Activated naive CD4-positive, alpha-beta T cell treated with anti-CD3 and anti-CD28 coated beads, Interleukin-2, amount 50 U/mL, for 72 hours (primary cell): ENCODE data around the gene TIMP2. TPM values are rescaled to one million over a fixed set of nuclear protein-coding genes. Genes with fewer than 3 reads are reported as not detected.
"Not testable (repeated sequence)": the region's sequence is repeated elsewhere in the genome, so short reads cannot be mapped to it uniquely, and the experiment has no call there.

Experiments used
- ATAC-seq, 2 donors: fragments of 150-1000 bp; cut with Tn5 transposase; 2 replicates each; pipeline ENCODE4 v1.10.0; 2021; ENCODE audit warnings: mild to moderate bottlenecking in 2 of 2, moderate library complexity in 2 of 2
- DNase-seq, 2 donors: peaks; one replicate each; pipeline ENCODE4 v3.0.0; 2021 to 2022; ENCODE audit warnings: low spot score in 2 of 2
- H3K27ac Mint-ChIP-seq, 2 donors: one replicate each; pipeline ENCODE4 v1.8.0; 2022; ENCODE audit warnings: mild to moderate bottlenecking in 2 of 2, mixed read lengths in 2 of 2
- H3K36me3 Mint-ChIP-seq, 2 donors: one replicate each; pipeline ENCODE4 v1.8.0; 2022; ENCODE audit warnings: mixed read lengths in 2 of 2
- H3K9me3 Mint-ChIP-seq, 2 donors: one replicate each; pipeline ENCODE4 v1.8.0; 2022; ENCODE audit warnings: mixed read lengths in 2 of 2
- total RNA-seq, 2 donors: library from RNA; stranded (reverse); gene quantifications; one replicate each; pipeline ENCODE4 v1.2.3, GENCODE V29; 2022

TIMP2 gene
- total RNA-seq, 2 donors from 2014 or later = 1.1 TPM

DNA sequence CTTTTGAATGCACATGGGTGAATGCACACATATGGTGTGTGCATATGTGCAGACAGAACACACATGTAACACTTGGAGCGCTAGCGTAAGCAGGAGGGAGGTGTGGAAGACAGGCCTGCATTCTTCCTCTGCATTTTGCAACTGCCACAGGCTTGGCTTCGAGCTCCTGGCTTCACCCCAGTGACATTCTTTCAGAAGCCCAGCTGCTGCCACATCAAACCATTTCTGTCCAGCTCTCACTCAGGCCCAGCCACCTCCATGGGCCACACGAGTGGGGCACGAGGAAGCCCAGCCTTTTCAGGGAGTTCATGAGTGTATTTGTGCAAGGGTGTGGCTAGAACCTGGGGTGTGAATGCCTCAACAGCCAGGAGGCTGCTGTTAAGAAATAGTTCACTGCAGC lies 35.7 kb upstream of the TIMP2 start:
- Mint-ChIP-seq H3K36me3 (no peaks in the 10 kb centered on the region), H3K9me3 (no peaks in the 10 kb centered on the region), H3K27ac (no peak overlapping the region)
- ATAC-seq (no peak), DNase-seq (no peak)

DNA sequence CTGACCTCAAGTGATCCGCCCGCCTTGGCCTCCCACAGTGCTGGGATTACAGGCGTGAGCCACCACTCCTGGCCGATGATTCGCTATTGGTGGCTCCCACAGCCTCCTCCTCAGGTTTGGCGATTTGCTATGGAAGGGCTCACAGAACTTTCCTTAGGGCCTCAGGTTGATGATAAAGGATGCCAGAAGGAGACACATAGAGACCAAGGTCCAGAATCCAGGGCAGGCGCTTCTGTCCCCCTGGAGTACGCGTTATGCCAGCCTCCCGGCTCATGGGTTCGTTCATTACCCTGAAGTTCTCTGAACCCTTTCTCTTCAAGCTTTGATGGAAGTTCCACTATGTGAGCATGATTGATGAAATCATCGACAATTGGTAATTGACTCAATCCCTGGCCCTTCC lies 34.6 kb upstream of the TIMP2 start:
- DNase-seq (no peak), ATAC-seq (no peak)
- H3K9me3 Mint-ChIP-seq = no peaks in the 10 kb centered on the region
- H3K27ac Mint-ChIP-seq = peak overlapping the region in 1 of 2 donors; percentile 44
- no peaks in the 10 kb centered on the region for H3K36me3 Mint-ChIP-seq

DNA sequence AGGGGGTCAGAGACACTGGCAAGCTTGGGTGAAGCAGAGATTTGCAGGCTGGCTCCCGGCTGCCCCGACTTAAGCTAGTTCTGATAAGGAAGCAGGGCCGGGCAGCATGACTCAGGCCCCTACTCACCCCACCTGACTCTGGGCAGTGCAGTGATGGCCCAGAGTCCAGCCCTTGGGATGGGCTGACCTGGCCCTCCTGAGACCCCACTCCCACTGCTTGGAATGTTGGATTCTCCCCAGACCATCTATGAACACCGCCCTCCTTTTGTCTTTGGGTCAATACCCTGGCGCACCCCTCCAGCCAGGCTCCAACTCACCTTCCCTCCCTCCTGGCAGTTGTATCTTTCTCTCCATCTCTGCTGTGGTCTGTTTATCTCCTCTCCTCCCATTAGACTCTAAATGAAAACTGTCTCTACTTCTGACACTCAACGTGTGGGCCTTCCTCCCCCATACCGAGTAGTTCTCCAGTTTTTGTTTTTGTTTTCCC lies 33.5 kb upstream of the TIMP2 start:
- H3K36me3 Mint-ChIP-seq = no peaks in the 10 kb centered on the region
- no peak for ATAC-seq
- no peaks in the 10 kb centered on the region for H3K9me3 Mint-ChIP-seq
- no peak for DNase-seq
- H3K27ac Mint-ChIP-seq = peak overlapping the region in 1 of 2 donors; percentile 16

DNA sequence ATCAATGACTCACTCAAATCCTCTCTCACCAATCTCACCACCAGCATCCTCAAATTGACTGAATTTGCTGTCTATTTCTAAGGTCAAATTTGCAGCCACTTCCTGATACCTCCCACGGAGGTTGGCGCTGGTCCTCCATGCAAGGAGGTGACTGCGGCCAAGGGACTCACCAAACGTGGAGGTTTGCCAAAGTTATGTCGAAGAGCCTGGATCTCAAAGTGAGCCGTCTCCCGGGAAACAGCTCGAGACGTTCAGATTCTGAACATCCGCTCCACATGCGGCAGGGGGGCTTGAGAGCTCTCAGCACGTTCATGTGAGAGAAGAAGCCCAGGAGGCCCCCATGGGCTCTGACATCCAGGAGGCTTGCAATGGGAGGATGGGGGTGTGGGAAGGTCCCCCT lies 31.9 kb upstream of the TIMP2 start:
- Mint-ChIP-seq H3K27ac (peak overlapping the region in 1 of 2 donors; percentile 5), H3K36me3 (no peaks in the 10 kb centered on the region), H3K9me3 (no peaks in the 10 kb centered on the region)
- no peak for DNase-seq
- no peak for ATAC-seq

DNA sequence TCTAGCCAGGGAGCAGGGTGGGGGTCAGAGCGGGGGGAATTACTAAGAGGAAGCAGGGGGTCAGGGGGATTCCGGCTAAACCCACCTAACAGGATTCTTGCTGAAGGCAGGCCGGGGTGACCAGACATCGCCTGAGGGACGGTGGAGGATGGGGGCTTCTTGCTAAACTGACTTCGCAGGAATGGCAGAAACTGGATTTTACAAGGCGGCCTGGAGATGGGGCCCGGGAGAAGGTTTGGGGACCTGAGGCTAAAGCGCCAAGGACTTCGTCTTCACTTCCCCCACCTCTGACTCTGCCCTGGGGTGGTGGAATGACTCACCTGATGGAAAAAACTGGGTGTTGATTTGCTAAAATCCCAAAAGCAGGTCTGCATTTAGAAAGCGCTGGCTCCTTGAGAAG lies 31.1 kb upstream of the TIMP2 start:
- no peak overlapping the region for H3K27ac Mint-ChIP-seq
- ATAC-seq = no peak
- no peaks in the 10 kb centered on the region for H3K9me3 Mint-ChIP-seq
- H3K36me3 Mint-ChIP-seq = peaks cover 0 to 3% of the 10 kb centered on the region in 2 donors
- DNase-seq = no peak

DNA sequence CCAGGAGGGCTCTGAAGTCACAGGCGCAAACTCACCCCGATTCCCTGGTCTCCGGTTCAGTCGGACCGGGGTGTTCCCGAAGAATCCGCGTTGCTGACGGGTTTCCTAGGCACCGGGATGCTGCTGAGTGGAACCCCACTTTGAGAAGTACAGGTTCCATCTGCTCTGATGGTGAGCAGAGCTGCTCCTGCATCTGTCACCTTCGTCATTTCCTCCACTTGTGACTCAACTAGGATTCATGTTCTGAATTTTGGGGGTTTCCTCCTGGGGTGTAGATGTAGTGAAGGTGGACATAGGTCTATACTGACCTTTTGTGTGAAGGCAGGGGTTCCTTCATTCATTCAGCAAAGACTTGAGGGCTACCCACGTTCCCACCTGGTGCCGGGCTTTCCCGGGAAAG lies 29.5 kb upstream of the TIMP2 start:
- H3K9me3 Mint-ChIP-seq = peaks cover 4 to 12% of the 10 kb centered on the region in 2 donors
- DNase-seq (no peak), ATAC-seq (peak; percentile 69 to 77)
- peaks cover 9 to 18% of the 10 kb centered on the region in 2 donors for H3K36me3 Mint-ChIP-seq
- no peak overlapping the region for H3K27ac Mint-ChIP-seq

DNA sequence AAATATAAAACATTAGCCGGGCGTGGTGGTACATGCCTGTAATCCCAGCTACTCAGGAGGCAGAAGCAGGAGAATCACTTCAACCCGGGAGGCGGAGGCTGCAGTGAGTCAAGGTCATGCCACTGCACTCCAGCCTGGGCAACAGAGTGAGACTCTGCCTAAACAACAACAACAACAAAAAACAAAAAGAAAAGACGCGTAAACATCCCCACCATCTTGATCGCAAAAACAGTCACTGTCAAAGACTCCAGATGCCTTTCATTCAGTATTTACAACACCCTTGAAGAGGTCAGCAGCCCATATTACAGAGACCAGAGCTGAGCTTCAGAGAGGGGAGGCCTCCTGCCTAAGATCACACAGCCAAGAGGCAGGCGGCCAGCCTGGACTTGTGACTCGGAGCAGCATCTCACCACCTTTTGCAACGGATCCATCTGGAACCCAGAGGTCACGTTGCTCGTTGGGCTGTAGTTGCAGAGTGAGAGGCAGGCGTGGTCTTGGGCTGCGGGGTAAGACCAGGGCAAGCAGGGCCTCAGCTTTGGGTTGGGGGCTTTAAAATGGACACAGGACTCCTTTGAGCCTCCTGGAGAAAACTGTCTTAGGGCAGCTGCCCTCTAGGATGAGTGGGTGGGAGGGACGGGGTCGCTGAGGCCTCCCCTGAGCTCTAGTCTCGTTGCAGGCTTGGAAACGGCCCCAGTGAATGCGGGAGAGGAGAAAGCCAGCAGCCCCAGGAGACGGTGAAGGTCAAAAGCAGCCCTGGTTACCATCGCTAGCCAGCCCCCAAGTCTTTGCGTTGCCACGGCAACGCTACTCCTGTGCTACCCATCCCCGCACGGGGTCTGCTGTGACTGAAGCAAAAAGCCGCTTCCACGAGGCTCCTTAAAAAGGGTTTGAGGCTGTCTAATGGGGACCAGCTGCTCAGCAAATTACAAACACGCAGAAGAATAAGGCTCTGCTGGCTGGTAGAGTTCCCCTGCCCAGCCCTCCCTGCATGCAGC lies 28.5 kb upstream of the TIMP2 start:
- DNase-seq (no peak), ATAC-seq (no peak)
- Mint-ChIP-seq H3K27ac (no peak overlapping the region), H3K9me3 (peaks cover 4 to 12% of the 10 kb centered on the region in 2 donors), H3K36me3 (peaks cover 9 to 18% of the 10 kb centered on the region in 2 donors)

DNA sequence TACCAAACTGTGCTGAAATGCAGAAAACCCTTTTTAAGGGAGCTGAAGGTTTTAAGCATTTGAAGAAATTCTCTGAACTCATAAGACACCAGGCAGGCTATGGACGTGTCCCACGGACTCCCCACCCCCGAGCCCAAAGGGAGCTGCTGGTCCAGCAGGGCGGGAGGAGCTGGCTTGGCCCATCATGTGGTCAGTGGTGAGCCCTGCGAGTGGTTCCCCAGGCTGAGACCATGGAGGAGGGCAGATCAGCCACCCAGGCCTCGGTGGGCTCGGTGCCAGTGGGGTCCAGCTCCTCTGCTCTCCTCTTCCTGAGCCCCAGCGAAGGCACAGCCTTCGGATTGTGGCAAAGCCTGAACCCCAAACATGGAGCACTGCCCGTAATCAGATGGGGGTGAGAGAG lies 27.5 kb upstream of the TIMP2 start:
- ATAC-seq = no peak
- Mint-ChIP-seq H3K27ac (no peak overlapping the region), H3K36me3 (peaks cover 9 to 18% of the 10 kb centered on the region in 2 donors), H3K9me3 (peaks cover 4 to 12% of the 10 kb centered on the region in 2 donors)
- DNase-seq = no peak

DNA sequence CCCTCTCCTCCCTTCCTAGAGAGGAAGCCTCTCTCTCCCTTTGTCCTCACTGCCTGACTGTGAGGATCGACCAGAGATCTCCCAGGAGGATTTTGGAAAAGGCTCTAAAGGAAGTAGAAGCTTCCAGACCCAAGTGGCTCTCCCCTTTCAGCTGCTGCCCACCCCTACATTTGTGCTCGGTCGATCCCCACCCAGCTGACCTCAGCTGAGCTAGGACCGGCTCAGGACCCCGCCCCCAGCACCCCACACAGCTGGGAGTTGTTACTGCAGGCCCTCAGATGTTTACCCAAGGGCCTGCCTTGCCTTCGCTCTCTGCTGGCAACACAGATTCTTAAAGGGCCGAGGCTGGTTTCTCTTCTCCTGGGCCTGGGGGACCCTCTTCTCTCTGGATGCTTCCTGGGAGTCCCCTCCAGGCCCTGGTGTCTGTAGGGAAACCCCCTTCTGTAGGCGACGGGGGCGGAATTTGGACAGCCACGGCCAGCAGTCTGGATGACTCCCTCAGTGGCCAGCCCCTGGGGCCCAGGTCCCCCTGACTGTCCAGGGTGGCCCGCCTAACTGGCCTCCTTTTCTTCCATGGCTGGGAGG lies 26.9 kb upstream of the TIMP2 start:
- Mint-ChIP-seq H3K36me3 (peaks cover 9 to 18% of the 10 kb centered on the region in 2 donors), H3K27ac (no peak overlapping the region), H3K9me3 (peaks cover 4 to 12% of the 10 kb centered on the region in 2 donors)
- DNase-seq (no peak), ATAC-seq (no peak)

DNA sequence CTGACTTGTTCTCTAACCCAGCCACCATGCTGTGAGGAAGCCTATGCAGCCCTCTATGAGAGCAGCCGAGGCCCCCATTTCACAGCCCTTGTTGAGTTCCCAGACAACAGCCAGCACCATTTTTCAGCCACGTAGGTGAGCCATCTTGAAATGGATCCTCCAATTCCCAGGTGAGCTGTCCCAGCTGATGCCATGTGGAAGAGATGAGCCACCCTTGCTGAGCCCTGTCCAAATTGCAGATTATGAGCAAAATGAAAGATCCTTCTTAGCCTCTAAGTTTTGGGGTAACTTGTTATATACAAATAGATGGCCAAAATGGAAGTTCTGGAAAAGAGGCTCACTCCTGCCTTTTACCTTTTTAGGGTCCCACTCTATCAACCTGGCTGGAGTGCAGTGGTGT lies 25.7 kb upstream of the TIMP2 start:
- DNase-seq (no peak), ATAC-seq (no peak)
- Mint-ChIP-seq H3K27ac (no peak overlapping the region), H3K36me3 (peaks cover 9 to 18% of the 10 kb centered on the region in 2 donors), H3K9me3 (peaks cover 4 to 12% of the 10 kb centered on the region in 2 donors)

DNA sequence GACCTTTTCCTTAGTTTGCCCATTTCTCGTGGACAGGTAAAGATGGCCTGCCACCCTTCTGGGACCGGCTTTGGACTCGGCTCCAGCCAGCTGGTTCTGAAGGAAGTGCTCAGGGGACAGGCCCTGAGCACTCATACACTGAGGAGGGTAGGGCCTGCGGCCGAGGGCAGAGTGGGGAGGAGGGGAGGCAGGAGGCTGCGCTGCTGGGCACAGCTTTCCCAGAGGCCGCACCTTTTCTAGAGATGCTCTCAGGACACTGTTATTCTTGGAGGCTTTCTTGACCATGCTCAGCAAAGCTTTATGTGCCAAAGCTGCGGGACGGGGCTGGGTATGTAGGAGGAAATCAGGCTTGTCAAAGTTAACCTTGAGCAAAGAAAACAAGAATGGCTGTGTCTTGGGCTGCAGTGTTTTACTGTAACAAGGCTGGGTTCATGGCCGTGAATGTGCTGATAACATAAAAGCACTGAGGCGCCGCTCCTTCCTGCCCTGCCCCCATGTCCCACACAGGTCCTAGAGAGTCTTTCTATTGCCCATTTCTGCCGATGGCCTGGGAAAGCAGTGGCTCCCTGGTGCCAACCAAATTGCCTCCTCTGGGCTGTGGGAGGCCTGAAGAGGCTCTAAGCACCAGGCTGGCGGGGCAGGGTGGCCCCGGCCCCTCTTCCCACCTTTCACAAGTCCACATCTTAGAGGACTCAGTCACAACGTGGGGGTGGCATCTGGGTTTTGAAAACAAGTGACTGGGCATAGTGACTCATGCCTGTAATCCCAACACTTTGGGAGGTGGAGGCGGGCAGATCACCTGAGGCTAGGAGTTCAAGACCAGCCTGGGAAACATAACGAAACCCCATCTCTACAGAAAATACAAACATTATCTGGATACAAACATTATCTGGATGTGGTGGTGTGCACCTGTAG lies 22.3 kb upstream of the TIMP2 start:
- no peak for DNase-seq
- no peak for ATAC-seq
- H3K9me3 Mint-ChIP-seq = peaks cover 4 to 12% of the 10 kb centered on the region in 2 donors
- peak overlapping the region in 1 of 2 donors; percentile 14 for H3K27ac Mint-ChIP-seq
- H3K36me3 Mint-ChIP-seq = peaks cover 9 to 18% of the 10 kb centered on the region in 2 donors

DNA sequence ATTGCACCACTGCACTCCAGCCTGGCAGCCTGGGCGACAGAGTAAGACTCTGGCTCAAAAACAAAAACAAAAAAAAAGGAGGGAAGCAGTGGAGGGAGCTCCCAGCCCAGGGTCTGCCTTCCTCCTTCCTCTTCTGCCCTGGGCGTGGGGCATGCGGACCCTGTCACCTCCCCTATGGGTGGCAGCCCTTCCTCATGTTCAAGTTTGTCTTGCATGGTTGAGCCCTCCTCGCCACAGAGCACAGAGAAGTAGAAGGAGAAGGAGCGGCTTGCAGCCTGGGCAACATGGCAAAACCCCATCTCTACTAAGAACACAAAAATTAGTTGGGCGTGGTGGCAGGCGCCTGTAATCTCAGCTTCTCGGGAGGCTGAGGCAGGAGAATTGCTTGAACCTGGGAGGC lies 21.4 kb upstream of the TIMP2 start:
- no peak for ATAC-seq
- peaks cover 9 to 18% of the 10 kb centered on the region in 2 donors for H3K36me3 Mint-ChIP-seq
- no peak for DNase-seq
- no peak overlapping the region for H3K27ac Mint-ChIP-seq
- peaks cover 4 to 12% of the 10 kb centered on the region in 2 donors for H3K9me3 Mint-ChIP-seq

DNA sequence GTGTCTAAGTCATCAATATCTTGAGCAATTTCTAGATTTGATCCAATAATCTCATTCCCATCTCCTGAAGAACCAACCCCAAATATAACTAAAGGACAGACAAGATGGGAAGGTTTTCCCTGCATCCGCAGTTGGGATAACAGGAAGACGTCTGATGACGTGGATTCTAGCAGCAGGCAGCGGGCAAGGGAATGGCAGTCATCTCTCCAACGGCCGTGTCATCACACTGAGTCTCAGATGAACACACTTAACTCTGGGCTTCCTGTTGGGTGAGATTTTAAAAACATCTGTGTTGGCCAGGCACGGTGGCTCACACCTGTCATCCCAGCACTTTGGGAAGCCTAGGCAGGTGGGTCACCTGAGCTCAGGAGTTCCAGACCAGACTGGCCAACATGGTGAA lies 20.9 kb upstream of the TIMP2 start:
- Mint-ChIP-seq H3K27ac (no peak overlapping the region), H3K9me3 (peaks cover 4 to 12% of the 10 kb centered on the region in 2 donors), H3K36me3 (peaks cover 9 to 14% of the 10 kb centered on the region in 2 donors)
- DNase-seq = no peak
- no peak for ATAC-seq

DNA sequence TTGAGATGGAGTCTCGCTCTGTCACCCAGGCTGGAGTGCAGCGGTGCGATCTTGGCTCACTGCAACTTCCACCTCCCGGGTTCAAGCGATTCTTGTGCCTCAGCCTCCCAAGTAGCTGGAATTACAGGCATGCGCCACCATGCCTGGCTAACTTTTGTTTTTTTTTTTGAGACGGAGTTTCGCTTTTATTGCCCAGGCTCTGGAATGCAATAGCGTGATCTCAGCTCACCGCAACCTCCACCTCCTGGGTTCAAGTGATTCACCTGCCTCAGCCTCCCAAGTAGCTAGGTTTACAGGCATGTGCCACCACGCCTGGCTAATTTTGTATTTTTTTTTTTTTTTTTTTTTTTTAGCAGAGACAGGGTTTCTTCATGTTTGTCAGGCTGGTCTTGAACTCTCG lies 20.3 kb upstream of the TIMP2 start:
- H3K36me3 Mint-ChIP-seq, DNase-seq, H3K9me3 Mint-ChIP-seq, H3K27ac Mint-ChIP-seq, ATAC-seq: not testable (repeated sequence)

DNA sequence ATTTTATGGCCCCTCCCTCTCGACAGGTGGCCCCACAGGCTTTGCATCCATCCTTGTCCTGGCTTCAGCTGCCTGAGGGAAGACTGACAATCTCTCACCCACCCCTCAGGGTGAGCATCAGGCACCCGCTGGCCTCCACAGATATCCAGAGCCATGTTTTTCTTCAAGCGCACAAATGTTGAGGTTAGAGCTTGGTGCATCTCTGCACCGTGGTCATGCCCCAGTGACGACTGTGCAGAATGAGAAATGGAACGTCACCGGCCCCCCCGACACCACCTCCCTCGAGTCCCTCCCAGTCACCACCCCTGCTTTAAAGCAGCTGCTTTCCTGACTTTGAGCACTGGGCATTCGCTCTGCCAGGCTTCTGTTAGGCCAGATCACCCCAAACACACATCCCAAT lies 19.8 kb upstream of the TIMP2 start:
- DNase-seq (no peak), ATAC-seq (no peak)
- Mint-ChIP-seq H3K36me3 (peaks cover 0 to 2% of the 10 kb centered on the region in 2 donors), H3K9me3 (peaks cover 0 to 1% of the 10 kb centered on the region in 2 donors), H3K27ac (no peak overlapping the region)

DNA sequence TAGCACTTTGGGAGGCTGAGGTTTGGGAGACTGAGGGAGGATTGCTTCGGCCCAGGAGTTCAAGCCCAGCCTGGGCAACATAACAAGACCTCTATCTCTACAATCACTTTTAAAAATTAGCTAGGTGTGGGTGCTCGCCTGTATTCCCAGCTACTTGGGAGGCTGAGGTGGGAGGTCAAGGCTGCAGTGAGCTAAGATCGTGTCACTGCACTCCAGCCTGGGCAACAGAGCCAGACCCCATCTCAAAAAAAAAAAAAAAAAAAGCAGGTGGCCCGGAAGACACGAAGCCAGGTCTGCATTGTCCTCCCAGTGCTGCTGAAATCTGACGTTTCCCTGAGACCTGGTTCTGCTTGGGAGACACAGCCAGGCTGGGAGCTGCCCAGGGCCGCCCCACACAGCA lies 18.8 kb upstream of the TIMP2 start:
- Mint-ChIP-seq H3K27ac (no peak overlapping the region), H3K36me3 (no peaks in the 10 kb centered on the region), H3K9me3 (no peaks in the 10 kb centered on the region)
- ATAC-seq = no peak
- no peak for DNase-seq
